H1 (cell line): Measurements from ENCODE around the gene MOV10L1. TPM values are rescaled to one million over a fixed set of nuclear protein-coding genes. Genes with fewer than 3 reads are reported as not detected.

Experiments
- CTCF ChIA-PET: fragments of 300-600 bp; sonication (Branson Sonifier 250); formaldehyde crosslinking; loops from one replicate; lab custom pipeline; 2021; ENCODE audit not compliant: partially characterized antibody; lab: Charles Lee
- POLR2A ChIA-PET: fragments of 300-600 bp; sonication (Branson Sonifier 250); formaldehyde crosslinking; loops from one replicate; lab custom pipeline; 2021; ENCODE audit warnings: inconsistent platforms; ENCODE audit not compliant: partially characterized antibody; lab: Charles Lee
- DNase-seq, 2 experiments: peaks; one replicate each; pipeline versions ENCODE4 v3.0.0 to v3.0.0-alpha.2; 2010 to 2022; ENCODE audit warnings: low spot score in 2 of 2, low read depth in 1 of 2, mixed read lengths in 1 of 2
- FAIRE-seq: peaks from 2 replicates; lab custom pipeline; 2011; peaks lifted over from hg19 to GRCh38; lab: Jason Lieb, UNC
- H2AFZ ChIP-seq: 2 replicates; pipeline ENCODE4 v1.8.1; 2012; ENCODE audit warnings: low read length, inconsistent platforms
- H2AK5ac ChIP-seq: 2 replicates; pipeline ENCODE4 v1.6.1; 2013; ENCODE audit warnings: low read depth, low read length
- H2BK120ac ChIP-seq: replicated peaks from 2 replicates; pipeline ENCODE3; 2013; ENCODE audit warnings: low read depth, low read length, inconsistent platforms
- H2BK12ac ChIP-seq: 2 replicates; pipeline ENCODE4 v1.6.1; 2013; ENCODE audit warnings: low read depth, low read length
- H2BK15ac ChIP-seq: 2 replicates; pipeline ENCODE4 v1.6.1; 2013; ENCODE audit warnings: low read length
- H2BK20ac ChIP-seq: 2 replicates; pipeline ENCODE4 v1.6.1; 2013; ENCODE audit warnings: low read length
- H2BK5ac ChIP-seq: 2 replicates; pipeline ENCODE4 v1.6.1; 2013; ENCODE audit warnings: low read depth, low read length
- H3K14ac ChIP-seq: 2 replicates; pipeline ENCODE4 v1.6.1; 2013; ENCODE audit warnings: inconsistent platforms; ENCODE audit not compliant: insufficient read length
- H3K18ac ChIP-seq: 2 replicates; pipeline ENCODE4 v1.6.1; 2013; ENCODE audit warnings: low read length; ENCODE audit errors: extremely low read depth
- H3K23ac ChIP-seq: 2 replicates; pipeline ENCODE4 v1.6.1; 2013; ENCODE audit warnings: inconsistent platforms; ENCODE audit not compliant: insufficient read length
- H3K23me2 ChIP-seq: 2 replicates; pipeline ENCODE4 v1.6.1; 2013; ENCODE audit warnings: low read depth, low read length
- H3K27ac ChIP-seq: 2 replicates; pipeline ENCODE4 v1.6.1; 2011; ENCODE audit warnings: low read depth, low read length, inconsistent platforms
- H3K27me3 ChIP-seq, 4 experiments: replicated peaks in 1 of 4; 1 replicate in 1 of 4; 2 replicates in 3 of 4; pipeline versions ENCODE4 v1.6.1 to v1.8.1; 2011 to 2013; ENCODE audit warnings: low read length in 3 of 4, mild to moderate bottlenecking in 3 of 4, inconsistent platforms in 2 of 4, mixed read lengths in 2 of 4, moderate library complexity in 1 of 4; ENCODE audit not compliant: control insufficient read depth in 3 of 4, insufficient read depth in 3 of 4; ENCODE audit errors: extremely low read depth in 1 of 4
- H3K36me3 ChIP-seq, 4 experiments: 2 replicates each; pipeline versions ENCODE4 v1.6.1 to v1.8.1; 2011 to 2013; ENCODE audit warnings: mild to moderate bottlenecking in 4 of 4, low read length in 3 of 4, moderate library complexity in 2 of 4, control low read depth in 1 of 4, inconsistent platforms in 1 of 4; ENCODE audit not compliant: insufficient read depth in 4 of 4, control insufficient read depth in 2 of 4
- H3K4ac ChIP-seq: replicated peaks from 2 replicates; pipeline ENCODE3; 2013; ENCODE audit warnings: low read length, low read depth, mixed read lengths, inconsistent platforms; ENCODE audit not compliant: insufficient read length
- H3K4me1 ChIP-seq, 4 experiments: replicated peaks in 1 of 4; 1 replicate in 1 of 4; 2 replicates in 3 of 4; pipeline versions ENCODE4 v1.6.1 to v1.8.1; 2011 to 2013; ENCODE audit warnings: low read length in 3 of 4, inconsistent platforms in 2 of 4, mixed read lengths in 1 of 4; ENCODE audit not compliant: insufficient read depth in 4 of 4, control insufficient read depth in 3 of 4
- H3K4me2 ChIP-seq, 2 experiments: 2 replicates each; pipeline versions ENCODE4 v1.6.1 to v1.8.1; 2011 to 2013; ENCODE audit warnings: low read depth in 2 of 2, low read length in 2 of 2, control low read depth in 1 of 2, inconsistent platforms in 1 of 2, mild to moderate bottlenecking in 1 of 2; ENCODE audit not compliant: insufficient read depth in 1 of 2
- H3K4me3 ChIP-seq, 4 experiments: fragments of 200-600, 300-600 bp in 1 of 4; sonication (generic), shearing (Covaris generic), sonication (Bioruptor Twin) in 1 of 4; 2 replicates each; pipeline versions ENCODE4 v1.5.1 to v1.8.1; 2011 to 2016; ENCODE audit warnings: low read length in 4 of 4, low read depth in 3 of 4, control low read depth in 2 of 4, inconsistent platforms in 2 of 4, mild to moderate bottlenecking in 2 of 4, mixed read lengths in 1 of 4, moderate library complexity in 1 of 4; ENCODE audit not compliant: insufficient read depth in 2 of 4; ENCODE audit errors: extremely low read depth in 1 of 4
- H3K56ac ChIP-seq: replicated peaks from 2 replicates; pipeline ENCODE3; 2013; ENCODE audit warnings: low read depth, mild to moderate bottlenecking, mixed read lengths, low read length, inconsistent platforms; ENCODE audit not compliant: insufficient read length
- H3K79me1 ChIP-seq: 2 replicates; pipeline ENCODE4 v1.6.1; 2013; ENCODE audit warnings: low read depth, low read length, control low read depth
- H3K79me2 ChIP-seq, 2 experiments: 2 replicates each; pipeline versions ENCODE4 v1.6.1 to v1.8.1; 2012 to 2013; ENCODE audit warnings: low read length in 2 of 2, mild to moderate bottlenecking in 2 of 2, inconsistent platforms in 1 of 2; ENCODE audit not compliant: insufficient read depth in 2 of 2, control insufficient read depth in 1 of 2
- H3K9ac ChIP-seq, 4 experiments: replicated peaks in 1 of 4; 1 replicate in 1 of 4; 2 replicates in 3 of 4; pipeline versions ENCODE4 v1.6.1 to v1.8.1; 2011 to 2013; ENCODE audit warnings: low read depth in 3 of 4, low read length in 3 of 4, control low read depth in 2 of 4, mild to moderate bottlenecking in 2 of 4, moderate library complexity in 2 of 4, inconsistent platforms in 1 of 4; ENCODE audit errors: extremely low read depth in 1 of 4
- H3K9me3 ChIP-seq, 2 experiments: 2 replicates each; pipeline versions ENCODE4 v1.6.1 to v1.8.1; 2012 to 2013; ENCODE audit warnings: mild to moderate bottlenecking in 2 of 2, moderate library complexity in 2 of 2, control low read depth in 1 of 2, inconsistent platforms in 1 of 2, low read depth in 1 of 2, low read length in 1 of 2, mixed read lengths in 1 of 2; ENCODE audit not compliant: insufficient read depth in 2 of 2
- H4K20me1 ChIP-seq, 2 experiments: replicated peaks in 1 of 2; 2 replicates each; pipeline versions ENCODE3 to v1.8.1; 2011 to 2013; ENCODE audit warnings: inconsistent platforms in 2 of 2, low read length in 2 of 2, mild to moderate bottlenecking in 1 of 2; ENCODE audit not compliant: insufficient read depth in 2 of 2, control insufficient read depth in 1 of 2
- H4K5ac ChIP-seq: 2 replicates; pipeline ENCODE4 v1.6.1; 2013; ENCODE audit warnings: low read length, low read depth, mixed read lengths, inconsistent platforms; ENCODE audit not compliant: insufficient read length
- H4K8ac ChIP-seq: 2 replicates; pipeline ENCODE4 v1.8.0; 2013; ENCODE audit warnings: mild to moderate bottlenecking, moderate library complexity, low read length, inconsistent platforms; ENCODE audit not compliant: insufficient read depth; ENCODE audit errors: extremely low read depth
- H4K91ac ChIP-seq: replicated peaks from 2 replicates; pipeline ENCODE3; 2013; ENCODE audit warnings: low read length, mixed read lengths, inconsistent platforms; ENCODE audit not compliant: insufficient read length
- BRCA1 ChIP-seq: IDR thresholded peaks from 2 replicates; pipeline ENCODE4 v1.6.1; 2012; ENCODE audit warnings: low read depth, low read length, improper control_type of control experiment
- CBX8 ChIP-seq: fragments of 300-800, 300-1000 bp; sonication (generic); IDR thresholded peaks from 2 replicates; pipeline ENCODE4 v1.7.1; 2016; ENCODE audit warnings: low read depth, low read length, borderline replicate concordance
- CHD1 ChIP-seq: IDR thresholded peaks from 2 replicates; pipeline ENCODE4 v1.6.1; 2012; ENCODE audit warnings: low read depth, low read length, improper control_type of control experiment
- CTBP2 ChIP-seq: IDR thresholded peaks from 2 replicates; pipeline ENCODE4 v1.7.0; 2011; ENCODE audit warnings: borderline replicate concordance, mild to moderate bottlenecking, moderate library complexity, mixed read lengths, low read length; ENCODE audit not compliant: insufficient read depth, insufficient read length
- HDAC6 ChIP-seq: IDR thresholded peaks from one replicate; pipeline ENCODE4 v1.7.1; 2012; ENCODE audit warnings: low read depth, mild to moderate bottlenecking, inconsistent platforms, low read length, moderate library complexity
- PHF8 ChIP-seq: fragments of 200-600 bp; sonication (generic); conservative IDR thresholded peaks from 2 replicates; pipeline ENCODE4 v1.7.1; 2012; ENCODE audit warnings: low read depth, mild to moderate bottlenecking, inconsistent platforms, low read length, moderate library complexity
- POLR2AphosphoS5 ChIP-seq: IDR thresholded peaks from 2 replicates; pipeline ENCODE4 v1.6.1; 2011; ENCODE audit warnings: low read depth, low read length
- RBBP5 ChIP-seq: IDR thresholded peaks from 2 replicates; pipeline ENCODE4 v1.7.1; 2012; ENCODE audit warnings: low read depth, mild to moderate bottlenecking, inconsistent platforms, low read length, moderate library complexity, borderline replicate concordance
- SIN3A ChIP-seq, 2 experiments: IDR thresholded peaks in 1 of 2; conservative IDR thresholded peaks in 1 of 2; 2 replicates each; pipeline ENCODE4 v1.6.1; 2011 to 2012; ENCODE audit warnings: low read length in 2 of 2, improper control_type of control experiment in 1 of 2, low read depth in 1 of 2, mild to moderate bottlenecking in 1 of 2
- SP1 ChIP-seq: IDR thresholded peaks from 2 replicates; pipeline ENCODE4 v1.6.1; 2011; ENCODE audit warnings: low read depth, low read length
- SP2 ChIP-seq: IDR thresholded peaks from 2 replicates; pipeline ENCODE4 v1.6.1; 2012; ENCODE audit warnings: mild to moderate bottlenecking, low read length, inconsistent platforms
- TBP ChIP-seq: IDR thresholded peaks from 2 replicates; pipeline ENCODE4 v1.6.1; 2011; ENCODE audit warnings: low read depth, low read length, improper control_type of control experiment
- WGBS, 2 experiments: shearing (Covaris generic) in 1 of 2; methylation state at CpG; one replicate each; pipeline versions ENCODE4 v1.1.6 to v1.1.7; 2013 to 2015; ENCODE audit warnings: low lambda C conversion rate in 2 of 2, mixed read lengths in 2 of 2, inconsistent platforms in 1 of 2, low coverage in 1 of 2, missing lambda C conversion rate in 1 of 2; ENCODE audit not compliant: insufficient replicate concordance in 2 of 2, insufficient coverage in 1 of 2, insufficient read length in 1 of 2; ENCODE audit errors: extremely low coverage in 1 of 2, missing lambda C conversion rate in 1 of 2; 5-methylcytosine and 5-hydroxymethylcytosine counted together
- polyA plus RNA-seq, 7 experiments: library from polyadenylated mRNA; depleted of rRNA in 3 of 7; stranded (reverse) in 5 of 7; unstranded in 2 of 7; fragments of >200 nt in 5 of 7; fragments of 200-250 nt in 2 of 7; gene quantifications; 1 replicate in 5 of 7; 2 replicates in 1 of 7; 4 replicates in 1 of 7; pipeline versions ENCODE4 v1.2.1 to v1.2.3, GENCODE V29; 2011 to 2013; ENCODE audit warnings: missing spikeins in 2 of 7, mixed read lengths in 2 of 7
- total RNA-seq: library from RNA; stranded (reverse); fragmentation: NEBNext Ultra II Directional; extraction: Animal tissue kit (Norgen Biotek cat#: 25700); gene quantifications from 2 replicates; pipeline ENCODE4 v1.2.1, GENCODE V29; 2021

MOV10L1 gene
- total and polyA plus RNA-seq, 2 of the 8 experiments (the other 6 are each of a cell fraction or from before 2014, with no cell fraction given) = 0.32 TPM; not detected in 1

GRCh38 chr22:50189849-50190181 lies 100.0 kb downstream of the MOV10L1 start:
- CTCF ChIA-PET = interaction anchor here (0.8 to 4.4 kb wide), 12 partner anchors 12 to 130 kb away, joined by 3 to 21 read pairs (median 4); no protein-coding TSS in a partner anchor
- WGBS, 2 experiments = 57% methylated on average over 4 of the region's 4 CpGs; no CpG with 5 or more reads in 1 of the 2 experiments
- no peak overlapping the region for H2BK5ac ChIP-seq
- H3K4me3 ChIP-seq = peak overlapping the region in 1 of 4 experiments; percentile 57; a peak in 2 of 8 replicates
- peaks cover 8% of the 10 kb centered on the region; the same call in 1 of the 2 replicates for H3K23me2 ChIP-seq
- DNase-seq = no peak
- no peak overlapping the region for H3K27ac ChIP-seq
- H3K79me1 ChIP-seq = peaks cover 12% of the 10 kb centered on the region
- H3K4me1 ChIP-seq = peaks cover 2 to 23% (median 10%) of the 10 kb centered on the region in 4 experiments; a peak in 6 of 7 replicates
- no peaks in the 10 kb centered on the region for H3K9me3 ChIP-seq
- FAIRE-seq = no peak
- POLR2A ChIA-PET = interaction anchor here (1.8 kb wide), 1 partner anchor 15 kb away, joined by 9 read pairs; no protein-coding TSS in a partner anchor
- no peak overlapping the region for H2AK5ac ChIP-seq
- H3K36me3 ChIP-seq = peaks cover 3 to 12% (median 5%) of the 10 kb centered on the region in 4 experiments; a peak in 4 of 8 replicates
- H3K9ac ChIP-seq = no peak overlapping the region
- H2AFZ ChIP-seq = no peak overlapping the region
- H3K18ac ChIP-seq = no peak overlapping the region
- no peak overlapping the region for H3K4ac ChIP-seq
- no peak overlapping the region for H2BK120ac ChIP-seq
- no peak overlapping the region for H2BK20ac ChIP-seq
- H3K27me3 ChIP-seq = peaks cover 0 to 6% (median 2%) of the 10 kb centered on the region in 4 experiments; a peak in 3 of 7 replicates
- peaks cover 21 to 34% of the 10 kb centered on the region in 2 experiments for H4K20me1 ChIP-seq
- H4K5ac ChIP-seq = no peak overlapping the region
- peak overlapping the region; percentile 41 to 67; a peak in 2 of 4 replicates for H3K4me2 ChIP-seq
- H2BK15ac ChIP-seq = no peak overlapping the region
- H3K14ac ChIP-seq = no peak overlapping the region
- no peak overlapping the region for H4K91ac ChIP-seq
- no peak overlapping the region for H3K56ac ChIP-seq
- H4K8ac ChIP-seq = peak overlapping the region; percentile 71; the same call in 1 of the 2 replicates
- no peak overlapping the region for H3K23ac ChIP-seq
- no peak for TF ChIP-seq SP2
- no peak for TF ChIP-seq SP1
- no peak for TF ChIP-seq TBP
- no peak for TF ChIP-seq CTBP2
- TF ChIP-seq POLR2AphosphoS5 = no peak
- TF ChIP-seq BRCA1 = no peak
- TF ChIP-seq CHD1 = no peak
- TF ChIP-seq PHF8 = no peak
- TF ChIP-seq CBX8 = no peak
- TF ChIP-seq RBBP5 = no peak
- no peak for TF ChIP-seq HDAC6
- no peak for TF ChIP-seq SIN3A (conservative IDR thresholded peaks at IDR 0.05 in 1 of 2, IDR thresholded peaks at IDR 0.05 in 1 of 2; ENCODE audit: low read depth in 1 of 2, low read length in 2 of 2)
- peaks cover 0 to 23% of the 10 kb centered on the region in 2 experiments; a peak in 1 of 4 replicates for H3K79me2 ChIP-seq
- no peak overlapping the region for H2BK12ac ChIP-seq
